Stromal cell of bone marrow (primary cell): Measurements from ENCODE around the gene RAPGEF1.
"Not testable (repeated sequence)": the region's sequence is repeated elsewhere in the genome, so short reads cannot be mapped to it uniquely, and the experiment has no call there.

ENCODE experiments used
- DNase-seq: peaks from one replicate; pipeline ENCODE4 v3.0.0-alpha.2; 2012; ENCODE audit warnings: low read depth

The RAPGEF1 gene

GRCh38 chr9:131727795-131728545 lies 11.9 kb downstream of the RAPGEF1 start:
- DNase-seq = no peak

GRCh38 chr9:131727184-131727759 lies 12.6 kb downstream of the RAPGEF1 start:
- DNase-seq = no peak

GRCh38 chr9:131724683-131725082 lies 15.2 kb downstream of the RAPGEF1 start:
- DNase-seq = no peak

GRCh38 chr9:131723632-131724031 lies 16.2 kb downstream of the RAPGEF1 start:
- DNase-seq = no peak

GRCh38 chr9:131722255-131722654 lies 17.6 kb downstream of the RAPGEF1 start:
- no peak for DNase-seq

- DNase-seq = no peak
These were observed 18.8 kb downstream of the RAPGEF1 start for GRCh38 chr9:131721076-131721475.

- no peak for DNase-seq
These were observed 19.5 kb downstream of the RAPGEF1 start for GRCh38 chr9:131720330-131720729.

- DNase-seq = no peak
These were observed 20.5 kb downstream of the RAPGEF1 start for GRCh38 chr9:131719262-131719908.

- DNase-seq = no peak
These were observed 22.0 kb downstream of the RAPGEF1 start for GRCh38 chr9:131717719-131718460.

GRCh38 chr9:131715906-131716305 lies 24.0 kb downstream of the RAPGEF1 start:
- no peak for DNase-seq

GRCh38 chr9:131714821-131715220 lies 25.1 kb downstream of the RAPGEF1 start:
- DNase-seq = no peak

GRCh38 chr9:131714161-131714646 lies 25.7 kb downstream of the RAPGEF1 start:
- DNase-seq = peak; percentile 89

- no peak for DNase-seq
These were observed 26.9 kb downstream of the RAPGEF1 start for GRCh38 chr9:131713016-131713415.

GRCh38 chr9:131712151-131712716 lies 27.6 kb downstream of the RAPGEF1 start:
- no peak for DNase-seq

- DNase-seq = peak; percentile 23
These were observed 30.0 kb downstream of the RAPGEF1 start for GRCh38 chr9:131709771-131710431.

- not testable (repeated sequence) for DNase-seq
These were observed 30.7 kb downstream of the RAPGEF1 start for GRCh38 chr9:131709010-131709770.

- DNase-seq = no peak
These were observed 31.5 kb downstream of the RAPGEF1 start for GRCh38 chr9:131708226-131709002.

- peak; percentile 67 for DNase-seq
These were observed 32.1 kb downstream of the RAPGEF1 start for GRCh38 chr9:131707733-131708157.

- no peak for DNase-seq
These were observed 32.8 kb downstream of the RAPGEF1 start for GRCh38 chr9:131707050-131707449.

GRCh38 chr9:131706608-131706970 lies 33.3 kb downstream of the RAPGEF1 start:
- no peak for DNase-seq
